Measurements from ENCODE around the gene NPM1.

NPM1 gene

DNA sequence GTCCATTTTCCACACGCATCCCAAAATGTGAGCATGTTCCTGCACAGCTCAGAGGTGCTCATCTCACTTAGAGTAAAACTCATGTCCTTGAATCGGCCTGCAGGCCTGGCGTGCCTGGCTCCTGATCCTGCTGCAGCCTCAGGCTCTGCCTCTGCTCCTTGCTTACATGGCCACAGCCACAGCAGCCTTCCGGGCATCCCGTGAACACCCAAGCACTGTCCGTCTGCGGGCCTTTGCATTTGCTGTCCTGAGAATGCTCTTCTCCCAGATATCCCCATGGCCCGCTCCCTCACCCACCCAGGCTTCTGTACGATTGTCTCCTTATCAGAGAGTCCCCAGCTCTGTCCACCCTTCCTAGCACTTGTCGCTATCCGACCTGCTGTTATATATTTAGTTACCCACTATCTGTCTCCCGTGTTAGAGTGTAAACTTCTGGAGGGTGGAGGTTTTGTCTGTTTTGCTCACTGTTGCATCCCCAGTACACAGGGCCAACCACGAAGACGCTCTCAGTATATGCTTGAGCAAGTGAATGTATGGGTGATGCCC, 53.7 kb downstream of the NPM1 start:
- in situ Hi-C loops (cut with HindIII; ENCODE audit: low sequenced_read_pairs): no loop called here

DNA sequence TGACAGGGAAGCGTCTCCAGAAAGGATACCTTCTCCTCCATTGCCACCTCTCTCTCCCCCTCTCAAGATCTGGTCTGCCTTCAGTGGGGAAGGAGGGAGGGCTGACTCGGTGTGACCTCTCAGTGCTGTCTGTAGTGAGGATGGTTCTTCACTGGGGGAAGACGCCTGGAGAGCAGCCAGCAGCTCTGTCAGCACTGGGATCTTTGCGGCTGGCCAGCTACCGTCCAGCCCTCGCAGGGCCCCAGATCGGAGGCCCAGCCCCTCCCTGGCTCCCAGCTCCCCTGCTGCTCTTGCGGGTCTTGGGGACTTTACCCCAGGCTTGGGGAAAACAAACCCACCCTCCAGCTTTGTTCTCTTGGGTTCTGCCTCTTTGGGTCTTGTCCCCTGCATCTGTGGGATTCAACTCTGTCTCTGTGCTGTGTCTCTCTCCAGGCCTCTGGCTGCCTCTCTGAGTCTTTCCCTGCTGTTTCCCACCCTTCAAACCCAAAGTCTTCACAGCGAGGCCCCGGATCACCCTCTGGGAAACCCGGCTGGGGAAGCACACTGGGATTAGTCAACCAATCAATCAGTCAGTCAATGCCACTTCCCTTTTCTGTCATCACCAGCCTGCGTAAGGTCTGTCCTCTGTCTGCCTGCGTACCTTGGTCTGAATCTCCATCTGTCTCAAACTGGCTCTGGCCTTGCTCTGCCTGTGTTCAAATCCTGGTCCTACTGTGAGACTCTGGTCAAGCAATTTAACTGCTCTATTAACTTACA, 54.8 kb downstream of the NPM1 start:
- in situ Hi-C loops (cut with HindIII; ENCODE audit: low sequenced_read_pairs): no loop called here

DNA sequence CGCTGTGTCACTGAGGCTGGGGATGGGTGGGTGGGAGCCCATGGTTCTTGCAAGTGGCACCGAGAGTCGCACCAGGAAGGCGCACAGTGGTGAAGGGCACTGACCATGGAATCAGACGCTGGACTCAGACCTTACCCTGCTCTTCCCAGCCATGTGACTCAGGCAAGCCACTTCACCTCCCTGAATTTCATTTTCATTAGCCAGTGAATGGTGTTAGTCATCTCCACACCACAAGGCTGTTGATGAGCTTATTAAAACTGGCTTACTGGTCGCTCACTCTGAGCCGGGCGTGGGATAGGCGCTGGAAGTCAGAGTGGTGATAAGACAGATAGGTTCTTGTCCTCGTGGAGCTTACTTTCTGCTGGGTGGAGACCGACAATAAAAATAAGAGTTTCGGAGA, 56.9 kb downstream of the NPM1 start:
- in situ Hi-C loops (cut with HindIII; ENCODE audit: low sequenced_read_pairs): no loop called here

DNA sequence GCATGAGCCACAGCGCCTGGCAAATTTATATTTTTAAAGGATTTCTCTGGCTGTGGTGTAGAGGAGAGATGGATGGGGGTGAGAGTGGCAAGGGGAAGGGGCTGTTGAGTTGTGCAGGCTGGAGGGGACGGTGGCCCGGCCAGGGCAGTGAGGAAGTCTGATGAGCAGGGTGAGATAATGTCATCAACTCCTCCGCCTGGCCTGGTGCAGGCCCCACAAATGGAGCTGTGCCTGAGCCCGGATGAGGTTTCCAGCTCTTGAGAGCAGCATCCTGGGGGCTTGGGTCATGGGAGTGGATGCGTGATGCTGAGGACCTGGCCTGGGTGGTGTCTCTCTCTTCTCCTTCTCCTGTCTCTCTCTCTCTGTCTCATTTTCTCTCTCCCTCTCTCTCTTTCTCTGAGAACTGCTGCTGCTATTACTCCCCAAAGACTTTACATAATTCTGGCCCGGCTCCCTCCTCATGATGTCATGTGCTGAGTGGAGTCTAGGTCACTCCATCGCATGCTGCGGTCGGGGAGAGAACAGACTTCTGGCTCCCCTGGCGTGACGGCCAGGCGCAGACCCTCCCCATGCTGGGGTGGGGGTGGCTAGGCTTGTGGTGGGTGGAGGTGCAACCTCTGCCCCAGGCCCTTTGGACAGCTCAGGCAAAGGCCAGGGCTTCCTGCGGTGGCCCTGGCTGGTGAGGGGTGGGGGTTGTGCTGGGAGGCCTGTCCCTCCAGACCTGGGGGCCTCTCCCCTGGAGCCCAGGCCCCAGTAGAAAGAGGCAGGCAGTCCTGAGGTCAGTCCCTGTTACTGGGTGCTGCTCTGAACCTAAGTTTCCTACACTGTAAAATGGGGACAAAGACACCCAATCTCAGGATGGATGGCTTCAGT, 58.2 kb downstream of the NPM1 start:
- in situ Hi-C loops (cut with HindIII; ENCODE audit: low sequenced_read_pairs): no loop called here

DNA sequence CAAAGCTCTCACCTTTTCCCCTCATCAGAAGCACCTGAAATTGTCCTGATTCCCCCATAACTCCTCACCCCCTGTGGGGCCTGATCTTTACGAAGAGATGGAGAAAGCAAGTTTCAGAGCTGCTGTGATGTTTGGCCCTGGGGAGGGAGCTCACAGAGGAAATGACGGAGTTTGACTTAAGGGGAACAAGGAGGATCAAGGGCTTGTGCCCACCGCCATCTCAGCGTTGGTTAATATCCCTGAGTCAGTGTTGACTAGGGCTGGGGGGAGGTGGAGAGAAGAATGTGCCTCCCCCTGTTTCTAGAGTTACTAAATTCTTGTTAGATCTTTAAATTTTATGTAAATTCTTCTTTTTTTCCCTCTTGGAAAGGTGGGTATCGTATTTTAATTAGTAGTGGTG, 59.6 kb downstream of the NPM1 start:
- in situ Hi-C loops (cut with HindIII; ENCODE audit: low sequenced_read_pairs): no loop called here

DNA sequence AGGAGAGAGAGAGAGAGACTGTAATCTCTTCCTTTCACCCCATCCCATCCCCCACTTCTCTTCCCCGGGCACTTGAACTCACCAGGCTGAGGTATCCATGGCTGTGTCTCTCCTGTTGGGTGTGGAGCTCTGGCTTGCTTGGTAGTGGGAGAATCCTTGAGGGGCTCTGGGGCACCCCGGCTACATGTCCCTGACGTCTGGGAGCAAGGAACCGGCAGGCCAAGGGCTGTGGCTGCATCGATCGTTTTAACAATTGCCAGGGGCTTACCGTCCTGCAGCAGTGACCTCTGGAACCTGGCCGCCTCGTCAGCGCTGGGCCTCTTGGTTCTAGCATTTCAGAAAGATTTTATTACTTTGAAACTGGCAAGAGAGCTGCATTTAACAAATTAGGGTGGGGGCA, 61.8 kb downstream of the NPM1 start:
- in situ Hi-C loops (cut with HindIII; ENCODE audit: low sequenced_read_pairs): no loop called here

DNA sequence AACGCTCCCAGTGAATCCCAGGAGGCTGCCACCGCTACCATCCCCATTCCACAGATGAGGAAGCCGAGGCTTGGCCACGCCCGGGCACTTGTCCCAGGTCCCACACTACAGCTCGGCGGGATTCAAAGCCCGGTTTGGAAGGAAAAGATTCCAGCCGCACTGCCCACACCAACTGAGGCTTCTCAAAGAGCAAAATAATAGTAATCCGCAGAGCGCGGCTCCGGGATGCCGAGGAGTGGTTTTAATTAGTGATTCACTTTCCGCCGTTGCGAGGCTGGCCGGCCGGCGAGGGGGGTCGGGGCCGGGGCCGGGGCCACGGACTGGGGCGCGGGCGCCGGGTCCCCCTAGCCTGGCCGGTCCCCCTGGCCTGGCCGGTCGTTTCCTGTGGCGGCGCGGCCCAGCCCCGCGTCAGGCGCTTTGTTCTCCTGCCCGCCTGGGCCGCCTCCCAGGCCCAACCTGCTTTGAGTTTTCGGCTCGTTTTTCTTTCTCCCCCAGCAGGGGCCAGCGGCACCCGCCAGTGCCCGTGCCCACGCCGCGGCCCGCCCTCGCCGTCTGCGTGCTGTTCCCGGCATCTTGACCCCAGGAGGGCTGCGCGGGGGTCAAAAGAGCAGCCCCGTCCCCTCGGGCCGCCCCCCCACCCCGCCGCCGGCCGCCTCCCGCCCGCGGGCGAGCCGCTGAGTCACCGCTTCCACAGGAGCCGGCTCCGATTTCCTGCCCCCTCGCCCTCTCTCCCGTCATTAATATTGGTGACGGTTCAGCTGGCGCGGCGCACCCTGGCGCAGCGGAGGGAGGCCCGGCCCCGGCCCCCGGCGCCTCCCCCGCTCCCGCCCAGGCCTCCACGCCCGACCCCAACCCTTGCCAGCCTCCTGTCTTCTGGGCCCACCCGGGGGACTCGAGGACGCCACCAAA, 63.0 kb downstream of the NPM1 start:
- in situ Hi-C loops (cut with HindIII; ENCODE audit: low sequenced_read_pairs): no loop called here

DNA sequence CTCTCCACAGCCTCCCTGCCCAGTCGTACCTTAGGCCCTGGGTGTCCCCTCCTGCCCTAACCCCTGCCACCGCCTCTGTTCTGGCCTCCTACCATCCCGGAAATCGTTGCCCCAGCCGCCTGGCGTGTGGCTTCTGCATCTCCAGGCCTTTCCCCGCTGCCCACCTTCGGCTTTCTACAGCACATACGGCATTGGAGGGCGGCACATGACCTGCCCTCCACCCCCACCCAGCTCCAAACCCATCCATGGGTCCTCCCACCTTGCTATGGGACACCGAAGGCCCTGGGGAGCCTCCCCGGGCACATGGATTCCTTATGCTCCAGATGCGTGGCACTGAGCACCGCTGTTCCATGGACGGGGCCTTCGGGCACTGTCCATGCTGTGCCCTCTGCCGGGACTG, 63.8 kb downstream of the NPM1 start:
- in situ Hi-C loops (cut with HindIII; ENCODE audit: low sequenced_read_pairs): no loop called here

DNA sequence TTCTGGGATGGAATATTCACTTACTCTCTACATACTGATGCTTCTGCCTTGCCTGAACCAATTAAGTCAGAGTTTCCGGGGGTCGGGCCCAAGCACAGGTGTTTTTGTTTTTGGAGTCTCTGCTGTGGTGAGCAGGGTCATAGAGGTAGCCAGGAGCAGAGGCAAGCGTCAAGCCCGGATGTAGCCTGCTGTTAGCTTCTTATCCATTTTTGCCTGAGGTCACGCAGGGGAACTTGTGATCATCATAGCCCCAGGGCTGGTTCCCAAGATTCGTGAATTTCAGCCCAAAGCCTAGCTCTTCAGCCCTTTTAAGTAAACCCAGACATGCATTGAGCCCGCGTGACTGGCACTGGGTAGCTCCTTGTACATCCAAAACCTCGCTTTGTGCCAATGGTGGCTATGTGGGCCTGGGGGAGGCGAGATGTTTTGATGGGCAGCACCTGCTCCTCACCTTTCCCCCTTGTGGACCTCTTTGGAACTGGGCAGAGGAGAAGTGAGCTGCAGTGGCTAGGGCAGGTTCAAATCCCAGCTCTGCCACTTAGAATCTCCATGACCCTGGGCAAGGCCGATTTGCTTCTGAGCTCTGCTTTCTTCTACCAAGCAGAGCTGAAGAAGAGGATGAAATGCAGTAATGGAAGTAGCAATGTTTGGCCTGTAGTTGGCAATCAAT, 65.5 kb downstream of the NPM1 start:
- in situ Hi-C loops (cut with HindIII; ENCODE audit: low sequenced_read_pairs): no loop called here

DNA sequence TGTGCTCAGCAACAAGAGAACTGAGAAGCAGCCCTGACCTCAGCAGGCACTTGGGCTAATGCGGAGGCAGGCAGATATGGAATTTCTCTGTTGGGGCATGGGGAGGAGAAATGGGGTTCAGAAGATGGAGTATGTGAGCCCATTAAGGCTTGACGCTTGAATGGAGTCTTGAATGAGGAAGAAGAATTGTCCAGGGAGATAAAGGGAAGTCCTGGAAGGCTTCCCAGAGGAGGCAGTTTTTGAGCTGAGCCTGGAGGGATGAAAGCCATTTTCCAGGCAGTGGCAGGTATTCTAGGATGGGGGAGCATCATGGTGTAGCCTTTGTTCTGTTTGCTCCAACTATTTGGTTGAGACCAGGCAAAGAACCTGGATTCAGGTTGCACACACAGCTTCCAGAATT, 66.3 kb downstream of the NPM1 start:
- in situ Hi-C loops (cut with HindIII; ENCODE audit: low sequenced_read_pairs): no loop called here

DNA sequence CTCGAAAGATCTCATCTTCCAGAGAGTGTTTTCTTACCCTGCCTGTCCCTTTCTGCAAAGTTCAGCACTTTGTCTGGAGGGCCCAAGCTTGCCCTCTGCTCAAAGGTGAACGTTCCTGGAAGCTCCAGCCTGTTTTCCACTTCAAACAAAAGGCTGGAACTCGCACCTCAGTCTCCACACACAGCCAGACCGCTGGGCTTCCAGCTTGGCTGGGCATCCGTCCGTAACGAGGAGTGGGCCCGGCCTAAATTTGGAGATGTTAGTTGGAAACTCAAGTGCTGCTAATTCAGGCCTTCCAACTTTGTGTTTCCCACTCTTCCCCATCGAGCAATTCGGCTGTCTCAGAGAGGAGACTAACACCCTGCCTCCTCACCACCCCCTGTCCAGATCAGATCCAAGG, 66.9 kb downstream of the NPM1 start:
- in situ Hi-C loops (cut with HindIII; ENCODE audit: low sequenced_read_pairs): no loop called here

DNA sequence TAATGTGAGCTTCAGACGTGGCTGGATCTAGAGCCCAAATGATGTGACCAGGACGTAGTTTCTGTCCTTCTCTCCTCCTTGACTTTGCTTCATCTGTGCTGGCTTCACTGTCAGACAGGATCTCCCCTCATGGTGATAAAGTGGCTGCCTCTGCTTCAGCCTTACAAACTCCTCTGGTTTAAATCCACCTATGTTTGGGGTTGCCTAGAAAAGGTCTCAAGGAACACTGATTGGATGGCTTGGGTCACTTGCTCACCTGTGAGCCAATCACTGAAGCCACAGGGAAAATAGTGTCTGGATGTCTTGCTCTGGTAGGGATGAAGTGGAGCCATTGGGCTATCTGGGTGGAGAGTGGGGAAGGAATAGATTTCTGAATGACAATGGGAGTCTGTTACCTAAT, 67.9 kb downstream of the NPM1 start:
- in situ Hi-C loops (cut with HindIII; ENCODE audit: low sequenced_read_pairs): no loop called here

DNA sequence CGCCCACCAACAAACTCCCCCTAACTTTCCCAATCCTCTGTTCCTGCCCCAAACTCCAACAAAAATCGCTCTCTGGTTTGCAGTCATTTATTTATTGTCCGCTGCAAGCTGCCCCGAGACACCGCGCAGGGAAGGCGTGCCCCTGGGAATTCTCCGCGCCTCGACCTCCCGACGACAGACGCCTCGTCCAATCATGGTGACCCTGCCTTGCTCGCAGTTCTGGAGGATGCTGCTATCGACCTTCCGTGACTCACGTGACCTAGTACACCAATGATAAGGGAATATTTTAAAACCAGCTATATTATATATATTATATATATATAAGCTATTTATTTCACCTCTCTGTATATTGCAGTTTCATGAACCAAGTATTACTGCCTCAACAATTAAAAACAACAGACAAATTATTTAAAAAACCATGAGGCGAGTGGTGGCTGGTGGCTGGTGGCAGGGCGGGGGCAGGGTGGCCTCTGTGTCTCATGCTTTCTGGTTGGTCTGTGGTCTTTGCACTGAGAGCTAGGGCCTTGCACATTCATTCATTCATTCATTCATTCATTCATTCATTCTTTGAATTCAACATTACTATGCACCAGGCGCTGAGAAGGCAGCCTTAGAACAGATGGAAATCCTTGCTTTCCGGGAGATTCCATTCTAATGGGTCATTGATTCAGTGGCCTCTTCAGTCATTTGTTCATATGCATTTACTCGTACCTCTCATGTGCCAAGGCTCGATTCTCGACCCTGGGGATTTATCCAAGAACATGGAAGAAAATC, 69.7 kb downstream of the NPM1 start:
- in situ Hi-C loops (cut with HindIII; ENCODE audit: low sequenced_read_pairs): no loop called here

DNA sequence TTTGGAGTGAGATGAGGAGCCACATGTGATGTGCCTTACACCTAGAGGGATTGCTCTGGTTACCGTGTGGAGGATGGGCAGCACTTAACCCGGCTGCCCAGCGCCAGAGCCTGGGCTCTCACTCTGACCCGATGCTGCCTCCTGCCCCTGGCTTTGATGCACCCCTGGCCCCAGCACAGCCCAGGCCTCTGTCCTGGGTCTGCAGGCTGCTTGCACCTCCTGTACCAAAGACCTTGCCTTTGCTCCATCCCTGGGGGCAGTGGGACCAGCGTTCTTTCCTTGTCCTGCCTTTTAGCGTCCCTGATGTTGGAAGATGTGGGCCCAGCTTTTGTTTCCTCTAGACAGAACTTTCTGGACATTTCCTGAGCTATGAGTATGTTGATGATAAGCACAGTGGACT, 72.2 kb downstream of the NPM1 start:
- in situ Hi-C loops (cut with HindIII; ENCODE audit: low sequenced_read_pairs): no loop called here
